Measurements from ENCODE around the gene GLYATL1B. TPM values are rescaled to one million over a fixed set of nuclear protein-coding genes. Genes with fewer than 3 reads are reported as not detected.

The GLYATL1B gene
- total and polyA plus RNA-seq, 2 donors (not counting 1 experiment from before 2014, with no cell fraction given) = not detected

DNA sequence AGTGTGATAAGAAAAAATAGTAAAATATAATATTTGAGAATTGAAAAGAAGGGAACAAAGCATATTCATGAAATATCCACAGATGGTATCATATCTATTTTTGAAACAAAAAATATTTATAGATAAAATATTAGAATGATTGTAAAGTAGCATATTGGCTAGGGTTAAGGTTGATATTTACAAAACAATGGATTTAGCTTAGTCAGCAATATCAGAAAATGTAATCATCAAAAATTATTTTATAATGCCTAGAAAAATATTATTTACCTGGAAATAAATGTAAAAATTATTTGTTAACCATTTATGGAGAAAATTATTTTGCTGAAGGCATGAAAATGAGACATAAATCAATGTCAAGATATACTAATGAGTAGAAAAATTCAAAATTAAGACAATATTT is 33.7 kb downstream of the GLYATL1B start:
- no peaks in the 10 kb centered on the region for H3K27me3 Mint-ChIP-seq
- no peak overlapping the region for H2AFZ ChIP-seq (ENCODE audit: insufficient read depth, low read depth, low read length, poor library complexity, severe bottlenecking)
- H3K4me1 Mint-ChIP-seq = peaks cover 12% of the 10 kb centered on the region
- H3K36me3 ChIP-seq (replicated peaks in 1 of 2; ENCODE audit: control extremely low read depth in 1 of 2, control insufficient read depth in 1 of 2, extremely low read depth in 1 of 2, insufficient read depth in 2 of 2, low read length in 1 of 2) = peaks cover 0 to 24% of the 10 kb centered on the region in 2 experiments
- H3K4me2 ChIP-seq (replicated peaks; ENCODE audit: low read depth, low read length, poor library complexity, severe bottlenecking) = no peak overlapping the region
- ChIA-PET CTCF (interaction anchor here (1.0 to 3.5 kb wide), 4 partner anchors 9 to 38 kb away, joined by 3 to 10 read pairs (median 6); partner anchors contain the start of gene FAM111B), POLR2A (interaction anchor here (1.1 kb wide), 1 partner anchor 9 kb away, joined by 3 read pairs; no protein-coding TSS in a partner anchor)
- H3K27ac ChIP-seq (ENCODE audit: low read length in 2 of 2) = no peak overlapping the region
- DNase-seq = no peak
- H3K9ac ChIP-seq (ENCODE audit: low read length) = no peak overlapping the region
- intact Hi-C loops (cut with micrococcal nuclease) = no loop called here
- peaks cover 0 to 6% of the 10 kb centered on the region in 2 donors for H3K4me1 ChIP-seq (ENCODE audit: control insufficient read depth in 2 of 2, insufficient read depth in 2 of 2, low read length in 2 of 2)
- H3K4me3 ChIP-seq (ENCODE audit: control extremely low read depth in 1 of 5, extremely low read depth in 1 of 5, insufficient read depth in 1 of 5, low read depth in 2 of 5, low read length in 4 of 5) = no peak overlapping the region
- no peaks in the 10 kb centered on the region for H4K20me1 ChIP-seq (ENCODE audit: control insufficient read depth, insufficient read depth, low read length, poor library complexity, severe bottlenecking)
- H3K79me2 ChIP-seq (ENCODE audit: control insufficient read depth, insufficient read depth, low read length) = no peaks in the 10 kb centered on the region
- TF ChIP-seq, protein P1, sequence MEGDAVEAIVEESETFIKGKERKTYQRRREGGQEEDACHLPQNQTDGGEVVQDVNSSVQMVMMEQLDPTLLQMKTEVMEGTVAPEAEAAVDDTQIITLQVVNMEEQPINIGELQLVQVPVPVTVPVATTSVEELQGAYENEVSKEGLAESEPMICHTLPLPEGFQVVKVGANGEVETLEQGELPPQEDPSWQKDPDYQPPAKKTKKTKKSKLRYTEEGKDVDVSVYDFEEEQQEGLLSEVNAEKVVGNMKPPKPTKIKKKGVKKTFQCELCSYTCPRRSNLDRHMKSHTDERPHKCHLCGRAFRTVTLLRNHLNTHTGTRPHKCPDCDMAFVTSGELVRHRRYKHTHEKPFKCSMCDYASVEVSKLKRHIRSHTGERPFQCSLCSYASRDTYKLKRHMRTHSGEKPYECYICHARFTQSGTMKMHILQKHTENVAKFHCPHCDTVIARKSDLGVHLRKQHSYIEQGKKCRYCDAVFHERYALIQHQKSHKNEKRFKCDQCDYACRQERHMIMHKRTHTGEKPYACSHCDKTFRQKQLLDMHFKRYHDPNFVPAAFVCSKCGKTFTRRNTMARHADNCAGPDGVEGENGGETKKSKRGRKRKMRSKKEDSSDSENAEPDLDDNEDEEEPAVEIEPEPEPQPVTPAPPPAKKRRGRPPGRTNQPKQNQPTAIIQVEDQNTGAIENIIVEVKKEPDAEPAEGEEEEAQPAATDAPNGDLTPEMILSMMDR (IDR thresholded peaks at IDR 0.05) = no peak
- no peak for TF ChIP-seq EZH2 (IDR thresholded peaks at IDR 0.05; ENCODE audit: borderline replicate concordance, insufficient read depth, low read depth, low read length, poor library complexity, severe bottlenecking)
- no peak for ATAC-seq (ENCODE audit: low read depth)
- no peak overlapping the region for H3K4me3 Mint-ChIP-seq
- H3K9me3 ChIP-seq (ENCODE audit: control extremely low read depth in 1 of 3, control insufficient read depth in 2 of 3, insufficient read depth in 1 of 3, low read length in 2 of 3) = peaks cover 3 to 27% (median 21%) of the 10 kb centered on the region in 3 donors
- H3K27ac Mint-ChIP-seq = no peak overlapping the region
- no peaks in the 10 kb centered on the region for H3K27me3 ChIP-seq (replicated peaks in 1 of 4; ENCODE audit: control extremely low read depth in 1 of 4, control insufficient read depth in 3 of 4, insufficient read depth in 4 of 4, low read length in 3 of 4)
- peaks cover 8% of the 10 kb centered on the region for H3K9me3 Mint-ChIP-seq (ENCODE audit: insufficient read depth)

DNA sequence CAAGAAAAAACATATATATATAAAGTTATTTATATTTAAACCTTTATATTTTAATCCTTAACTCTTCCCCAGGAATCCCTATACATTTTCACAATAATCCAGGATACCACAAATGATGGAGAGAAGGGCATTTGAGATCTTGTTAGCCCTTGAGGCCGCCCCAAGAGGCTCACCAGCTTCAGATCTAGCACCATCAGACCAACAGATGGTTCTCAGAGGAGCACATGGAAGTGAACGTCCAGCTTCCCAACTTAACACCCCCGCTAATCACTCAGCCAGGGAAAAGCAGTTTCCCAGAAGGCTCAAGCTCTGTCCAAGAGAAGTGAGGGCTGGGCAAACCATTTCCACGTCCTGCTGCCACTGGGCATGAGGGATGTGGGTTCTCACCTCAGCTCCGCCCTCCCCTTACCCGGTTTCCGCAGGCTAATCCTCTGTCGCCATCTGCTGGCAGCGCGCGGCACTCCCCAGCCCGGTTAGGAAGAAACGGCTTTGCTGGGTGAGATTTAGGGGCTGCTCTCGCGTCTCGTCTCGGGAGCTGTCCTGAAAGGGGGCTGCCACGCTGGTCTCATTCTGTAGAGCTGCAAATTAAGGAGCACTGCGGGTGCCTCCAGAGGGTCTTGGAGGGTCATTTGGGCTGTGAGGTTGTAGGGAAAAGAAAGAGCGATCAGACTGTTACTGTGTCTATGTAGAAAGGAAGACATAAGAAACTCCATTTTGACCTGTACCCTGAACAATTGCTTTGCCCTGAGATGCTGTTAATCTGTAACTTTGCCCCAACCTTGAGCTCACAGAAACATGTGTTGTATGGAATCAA is 49.7 kb downstream of the GLYATL1B start:
- TF ChIP-seq, protein P1 (IDR thresholded peaks at IDR 0.05) = peak; percentile 98
- no peak for TF ChIP-seq EZH2 (IDR thresholded peaks at IDR 0.05; ENCODE audit: borderline replicate concordance, insufficient read depth, low read depth, low read length, poor library complexity, severe bottlenecking)
- Mint-ChIP-seq H3K27ac (peak overlapping the region; percentile 88), H3K27me3 (no peaks in the 10 kb centered on the region), H3K4me1 (peaks cover 31% of the 10 kb centered on the region), H3K4me3 (peak overlapping the region; percentile 62), H3K9me3 (ENCODE audit: insufficient read depth) (peaks cover 2% of the 10 kb centered on the region)
- Histone ChIP-seq H3K9me3 (ENCODE audit: control extremely low read depth in 1 of 3, control insufficient read depth in 2 of 3, insufficient read depth in 1 of 3, low read length in 2 of 3) (peaks cover 4 to 15% (median 11%) of the 10 kb centered on the region in 3 donors), H3K27ac (ENCODE audit: low read length in 2 of 2) (no peak overlapping the region), H3K9ac (ENCODE audit: low read length) (no peak overlapping the region), H3K4me2 (replicated peaks; ENCODE audit: low read depth, low read length, poor library complexity, severe bottlenecking) (peak overlapping the region; percentile 64), H2AFZ (ENCODE audit: insufficient read depth, low read depth, low read length, poor library complexity, severe bottlenecking) (peak overlapping the region; percentile 82), H4K20me1 (ENCODE audit: control insufficient read depth, insufficient read depth, low read length, poor library complexity, severe bottlenecking) (no peaks in the 10 kb centered on the region), H3K36me3 (replicated peaks in 1 of 2; ENCODE audit: control extremely low read depth in 1 of 2, control insufficient read depth in 1 of 2, extremely low read depth in 1 of 2, insufficient read depth in 2 of 2, low read length in 1 of 2) (peaks cover 4 to 43% of the 10 kb centered on the region in 2 experiments), H3K27me3 (replicated peaks in 1 of 4; ENCODE audit: control extremely low read depth in 1 of 4, control insufficient read depth in 3 of 4, insufficient read depth in 4 of 4, low read length in 3 of 4) (no peaks in the 10 kb centered on the region), H3K79me2 (ENCODE audit: control insufficient read depth, insufficient read depth, low read length) (peaks cover 21% of the 10 kb centered on the region), H3K4me3 (ENCODE audit: control extremely low read depth in 1 of 5, extremely low read depth in 1 of 5, insufficient read depth in 1 of 5, low read depth in 2 of 5, low read length in 4 of 5) (peak overlapping the region in 1 of 5 experiments; percentile 18), H3K4me1 (ENCODE audit: control insufficient read depth in 2 of 2, insufficient read depth in 2 of 2, low read length in 2 of 2) (peaks cover 14 to 23% of the 10 kb centered on the region in 2 donors)
- POLR2A ChIA-PET = interaction anchor here (0.8 to 2.3 kb wide), 4 partner anchors 9 to 77 kb away, joined by 3 to 10 read pairs (median 8); partner anchors contain the start of gene FAM111B
- DNase-seq (peak; percentile 90), ATAC-seq (ENCODE audit: low read depth) (peak; percentile 99)
- CTCF ChIA-PET = interaction anchor here (0.6 to 5.6 kb wide), 72 partner anchors 8 to 1335 kb away, joined by 3 to 79 read pairs (median 5); partner anchors contain the start of genes FAM111B, LPXN and OR5A1
- intact Hi-C loops (cut with micrococcal nuclease) = loop anchor here (1.0 to 5.0 kb wide), 7 partner anchors 34 to 1789 kb away; no protein-coding TSS in a partner anchor
- WGBS (ENCODE audit: insufficient coverage) = 9% methylated on average over 17 of the region's 20 CpGs

All from B cell (primary cell).